Loucy (cell line): Measurements from ENCODE around the gene DNAH6.

Experiments used
- H2AFZ ChIP-seq: fragments of 200-600 bp; sonication (generic); 2 replicates; pipeline ENCODE4 v1.6.0; 2016; ENCODE audit warnings: antibody characterized with exemption, mild to moderate bottlenecking, low read length, moderate library complexity
- H3F3A ChIP-seq: fragments of 200-600 bp; 2 replicates; pipeline ENCODE4 v1.6.0; 2016; ENCODE audit warnings: antibody characterized with exemption, low read depth, mild to moderate bottlenecking
- H3K27me3 ChIP-seq: fragments of 200-600 bp; sonication (generic); 2 replicates; pipeline ENCODE4 v1.6.1; 2014; ENCODE audit warnings: low read length, mild to moderate bottlenecking; ENCODE audit not compliant: insufficient read depth, poor library complexity, severe bottlenecking
- H3K36me3 ChIP-seq: fragments of 200-600 bp; sonication (generic); 2 replicates; pipeline ENCODE4 v1.6.1; 2016; ENCODE audit warnings: low read length; ENCODE audit not compliant: insufficient read depth
- H3K4me1 ChIP-seq: fragments of 200-600 bp; sonication (generic); 2 replicates; pipeline ENCODE4 v1.5.1; 2014; ENCODE audit warnings: low read length, mild to moderate bottlenecking; ENCODE audit not compliant: insufficient read depth, poor library complexity, severe bottlenecking
- H3K4me2 ChIP-seq: fragments of 200-600 bp; sonication (generic); 2 replicates; pipeline ENCODE4 v1.6.0; 2014; ENCODE audit warnings: antibody characterized with exemption, low read length, low read depth, mild to moderate bottlenecking; ENCODE audit not compliant: poor library complexity, severe bottlenecking
- H3K4me3 ChIP-seq: fragments of 200-600 bp; sonication (generic); 2 replicates; pipeline ENCODE4 v1.5.1; 2014; ENCODE audit warnings: low read length, mild to moderate bottlenecking, mixed read lengths; ENCODE audit not compliant: poor library complexity, severe bottlenecking
- H3K79me2 ChIP-seq: fragments of 200-600 bp; sonication (generic); 2 replicates; pipeline ENCODE4 v1.6.1; 2014; ENCODE audit warnings: low read length; ENCODE audit not compliant: insufficient read depth
- H3K9ac ChIP-seq: fragments of 200-600 bp; sonication (generic); 2 replicates; pipeline ENCODE4 v1.6.0; 2014; ENCODE audit warnings: mild to moderate bottlenecking, low read depth, low read length, moderate library complexity; ENCODE audit not compliant: poor library complexity, severe bottlenecking
- H3K9me2 ChIP-seq: fragments of 200-600 bp; sonication (generic); replicated peaks from 2 replicates; pipeline ENCODE4 v1.6.1; 2016; ENCODE audit warnings: low read depth, low read length, mixed read lengths
- H3K9me3 ChIP-seq: fragments of 200-600 bp; sonication (generic); 2 replicates; pipeline ENCODE4 v1.6.1; 2014; ENCODE audit warnings: mild to moderate bottlenecking, antibody characterized with exemption, low read length, low read depth; ENCODE audit not compliant: insufficient read depth
- H4K20me1 ChIP-seq: fragments of 200-600 bp; sonication (generic); 2 replicates; pipeline ENCODE4 v1.6.0; 2014; ENCODE audit warnings: antibody characterized with exemption, low read length, mild to moderate bottlenecking; ENCODE audit not compliant: insufficient read depth, poor library complexity, severe bottlenecking
- EZH2phosphoT487 ChIP-seq: fragments of 200-600 bp; IDR thresholded peaks from 2 replicates; pipeline ENCODE4 v1.6.1; 2018; ENCODE audit warnings: antibody characterized with exemption, mild to moderate bottlenecking, moderate library complexity, borderline replicate concordance
- TF ChIP-seq, protein P1 (sequence below): fragments of 200-600 bp; sonication (generic); conservative IDR thresholded peaks from 2 replicates; pipeline ENCODE4 v1.5.1; 2014; ENCODE audit warnings: mild to moderate bottlenecking, antibody characterized with exemption, low read length

The DNAH6 gene

DNA sequence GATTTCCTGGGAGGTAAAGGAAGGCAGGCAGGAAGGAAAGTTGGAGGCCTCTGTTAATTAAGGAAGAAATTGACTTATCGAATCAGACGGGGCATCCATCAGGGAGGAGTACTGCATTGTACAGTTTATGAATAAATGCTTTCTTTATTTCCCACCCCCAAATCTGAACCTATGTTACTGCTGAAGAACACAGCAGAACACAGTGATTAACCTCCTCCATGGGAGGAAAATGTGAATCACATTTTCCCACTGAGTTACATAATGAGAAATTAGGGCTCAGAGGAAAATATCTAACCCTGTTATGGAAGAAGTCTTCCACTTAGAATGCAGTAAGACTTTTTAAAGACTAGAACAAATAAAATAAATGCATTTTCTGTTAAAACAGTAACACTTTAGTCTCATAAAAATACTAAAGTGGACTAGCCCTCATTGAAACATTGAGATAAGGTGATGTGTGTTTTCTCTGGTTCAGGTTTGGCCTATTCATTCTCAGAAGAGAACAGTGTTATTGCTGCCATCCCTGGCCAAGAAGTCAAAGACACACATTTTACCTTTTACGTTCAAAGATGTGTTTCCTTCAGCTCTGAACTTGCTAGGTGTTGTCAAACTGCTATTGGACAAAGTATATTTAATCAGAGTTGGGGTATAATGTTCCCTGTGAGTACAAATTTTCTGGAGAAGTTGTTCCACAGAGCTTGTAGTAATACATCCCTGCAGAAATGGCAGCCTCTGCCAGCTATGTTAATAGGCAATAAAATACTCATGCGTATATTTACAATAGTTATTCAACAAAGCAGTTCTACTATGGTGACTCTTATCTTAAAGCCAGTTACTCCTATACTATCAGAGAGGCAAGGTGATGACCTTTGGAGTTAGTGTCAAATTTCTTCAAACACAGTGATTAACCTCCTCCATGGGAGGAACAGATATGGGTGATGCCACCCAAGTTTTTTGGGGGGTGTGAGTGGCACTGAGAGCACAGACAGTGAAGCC lies 11.1 kb downstream of the DNAH6 start:
- Histone ChIP-seq H4K20me1 (no peaks in the 10 kb centered on the region), H3F3A (no peaks in the 10 kb centered on the region), H3K4me3 (no peak overlapping the region), H2AFZ (no peak overlapping the region), H3K9me3 (no peaks in the 10 kb centered on the region), H3K9ac (no peak overlapping the region), H3K9me2 (no peaks in the 10 kb centered on the region), H3K4me2 (no peak overlapping the region), H3K36me3 (no peaks in the 10 kb centered on the region), H3K4me1 (no peaks in the 10 kb centered on the region), H3K79me2 (no peaks in the 10 kb centered on the region), H3K27me3 (no peaks in the 10 kb centered on the region)
- no peak for TF ChIP-seq EZH2phosphoT487
- TF ChIP-seq, protein P1, sequence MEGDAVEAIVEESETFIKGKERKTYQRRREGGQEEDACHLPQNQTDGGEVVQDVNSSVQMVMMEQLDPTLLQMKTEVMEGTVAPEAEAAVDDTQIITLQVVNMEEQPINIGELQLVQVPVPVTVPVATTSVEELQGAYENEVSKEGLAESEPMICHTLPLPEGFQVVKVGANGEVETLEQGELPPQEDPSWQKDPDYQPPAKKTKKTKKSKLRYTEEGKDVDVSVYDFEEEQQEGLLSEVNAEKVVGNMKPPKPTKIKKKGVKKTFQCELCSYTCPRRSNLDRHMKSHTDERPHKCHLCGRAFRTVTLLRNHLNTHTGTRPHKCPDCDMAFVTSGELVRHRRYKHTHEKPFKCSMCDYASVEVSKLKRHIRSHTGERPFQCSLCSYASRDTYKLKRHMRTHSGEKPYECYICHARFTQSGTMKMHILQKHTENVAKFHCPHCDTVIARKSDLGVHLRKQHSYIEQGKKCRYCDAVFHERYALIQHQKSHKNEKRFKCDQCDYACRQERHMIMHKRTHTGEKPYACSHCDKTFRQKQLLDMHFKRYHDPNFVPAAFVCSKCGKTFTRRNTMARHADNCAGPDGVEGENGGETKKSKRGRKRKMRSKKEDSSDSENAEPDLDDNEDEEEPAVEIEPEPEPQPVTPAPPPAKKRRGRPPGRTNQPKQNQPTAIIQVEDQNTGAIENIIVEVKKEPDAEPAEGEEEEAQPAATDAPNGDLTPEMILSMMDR = no peak

DNA sequence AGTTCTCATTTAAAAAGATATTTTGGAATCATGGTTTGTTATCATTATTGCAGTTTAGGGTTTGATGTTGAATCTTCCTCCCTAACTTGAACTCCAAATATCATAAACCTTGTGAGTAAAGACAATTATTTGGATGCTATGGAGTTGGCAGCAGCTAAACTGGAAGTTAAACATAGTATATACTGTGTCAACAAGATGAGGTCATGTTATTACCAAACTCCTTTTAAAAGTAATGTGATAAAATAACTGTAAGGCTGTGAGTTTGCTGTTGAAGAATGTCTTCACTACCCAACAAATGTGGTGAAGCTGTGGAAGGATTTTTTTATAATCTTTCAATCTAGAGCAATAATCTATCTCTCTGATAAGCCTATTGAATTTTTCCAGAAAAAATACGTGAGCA lies 16.0 kb downstream of the DNAH6 start:
- no peaks in the 10 kb centered on the region for H3K36me3 ChIP-seq
- H3K9me2 ChIP-seq = no peaks in the 10 kb centered on the region
- TF ChIP-seq, protein P1 = no peak
- H2AFZ ChIP-seq = no peak overlapping the region
- no peaks in the 10 kb centered on the region for H3K27me3 ChIP-seq
- no peaks in the 10 kb centered on the region for H4K20me1 ChIP-seq
- no peak overlapping the region for H3K4me2 ChIP-seq
- no peaks in the 10 kb centered on the region for H3K9me3 ChIP-seq
- H3F3A ChIP-seq = no peaks in the 10 kb centered on the region
- H3K4me1 ChIP-seq = no peaks in the 10 kb centered on the region
- H3K79me2 ChIP-seq = no peaks in the 10 kb centered on the region
- no peak overlapping the region for H3K4me3 ChIP-seq
- no peak overlapping the region for H3K9ac ChIP-seq

DNA sequence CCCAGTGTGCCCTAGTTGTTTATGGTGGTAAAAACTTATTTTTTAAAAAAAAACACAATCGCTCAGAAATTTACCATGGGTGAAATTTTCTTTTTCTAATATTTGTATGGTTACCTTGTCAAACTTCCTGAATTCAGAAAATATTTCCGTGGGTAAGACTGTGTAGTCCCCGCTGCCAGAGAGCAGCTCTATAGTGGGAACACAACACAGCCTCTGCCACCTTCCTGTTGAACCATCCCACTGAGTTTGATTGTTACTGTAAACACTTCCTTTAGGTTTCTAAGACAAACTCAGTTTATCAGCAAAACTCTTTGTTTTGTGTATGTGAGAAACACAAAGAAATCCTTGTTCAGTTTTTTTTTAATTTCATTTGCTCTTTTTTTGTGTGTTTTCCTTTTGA lies 17.9 kb downstream of the DNAH6 start:
- no peaks in the 10 kb centered on the region for H3K27me3 ChIP-seq

More for the DNA sequence above, 17.9 kb downstream of the DNAH6 start:
- Histone ChIP-seq H3K9ac (no peak overlapping the region), H3K4me3 (no peak overlapping the region), H3K79me2 (no peaks in the 10 kb centered on the region), H3K4me2 (no peak overlapping the region), H2AFZ (no peak overlapping the region), H3K9me2 (no peaks in the 10 kb centered on the region), H3K9me3 (no peaks in the 10 kb centered on the region), H3F3A (no peaks in the 10 kb centered on the region), H3K4me1 (no peaks in the 10 kb centered on the region), H3K36me3 (no peaks in the 10 kb centered on the region), H4K20me1 (no peaks in the 10 kb centered on the region)
- TF ChIP-seq EZH2phosphoT487 = no peak
- TF ChIP-seq, protein P1 = no peak
